NCI-H128 (cell line): Measurements from ENCODE around the gene FTSJ3.
A peak's percentile ranks its signal among the peaks of the same experiment; 100 is the strongest.

Source experiments
- DNase-seq: peaks from one replicate; lab custom pipeline; 2025; ENCODE audit not compliant: unreplicated experiment; lab: John Stamatoyannopoulos, UW

Gene FTSJ3

GRCh38 chr17:63786971-63787711, 40.3 kb downstream of the FTSJ3 start:
- no peak for DNase-seq

- DNase-seq, result no peak
Observed at GRCh38 chr17:63786117-63786516, 41.3 kb downstream of the FTSJ3 start.

- no peak for DNase-seq
Observed at GRCh38 chr17:63785556-63785955, 41.9 kb downstream of the FTSJ3 start.

GRCh38 chr17:63783522-63783921, 43.9 kb downstream of the FTSJ3 start:
- DNase-seq, result no peak

GRCh38 chr17:63780928-63781327, 46.5 kb downstream of the FTSJ3 start:
- no peak for DNase-seq

GRCh38 chr17:63780507-63780906, 47.0 kb downstream of the FTSJ3 start:
- DNase-seq, result no peak

- no peak for DNase-seq
Observed at GRCh38 chr17:63775420-63775819, 52.0 kb downstream of the FTSJ3 start.

GRCh38 chr17:63774969-63775265, 52.5 kb downstream of the FTSJ3 start:
- DNase-seq, result no peak

- peak; percentile 39 for DNase-seq
Observed at GRCh38 chr17:63774141-63774968, 53.1 kb downstream of the FTSJ3 start, which contains the start of gene DDX42. DDX42 (plus strand) TSS chr17:63774170; CDS start chr17:63787050, 12,880 bp downstream.

GRCh38 chr17:63773272-63774140, 54.0 kb downstream of the FTSJ3 start, which contains the start of gene CCDC47:
CCDC47 (minus strand) TSS chr17:63773597; CDS start chr17:63766175, 7,422 bp downstream.
- DNase-seq, result peak; percentile 92

- no peak for DNase-seq
Observed at GRCh38 chr17:63772801-63773271, 54.6 kb downstream of the FTSJ3 start.
